ENCODE measurements around the gene AGAP1. TPM values are rescaled to one million over a fixed set of nuclear protein-coding genes. Genes with fewer than 3 reads are reported as not detected.
"Not testable (repeated sequence)": the region's sequence is repeated elsewhere in the genome, so short reads cannot be mapped to it uniquely, and the experiment has no call there.

The AGAP1 gene
- total RNA-seq, 1 donor from 2014 or later, result 20.4 TPM

GRCh38 chr2:236061899-236062298, 568.1 kb downstream of the AGAP1 start:
- Mint-ChIP-seq H3K4me3 (no peak overlapping the region), H3K27ac (no peak overlapping the region), H3K4me1 (peaks cover 26% of the 10 kb centered on the region), H3K27me3 (ENCODE audit: insufficient read depth, low read depth) (peaks cover 10% of the 10 kb centered on the region), H3K36me3 (peaks cover 28% of the 10 kb centered on the region), H3K9me3 (peaks cover 15% of the 10 kb centered on the region)
- Histone ChIP-seq H3F3A (ENCODE audit: low read depth) (no peaks in the 10 kb centered on the region), H3K9me3 (ENCODE audit: low read depth) (peaks cover 8% of the 10 kb centered on the region), H3K79me2 (ENCODE audit: low read depth) (no peaks in the 10 kb centered on the region), H3K36me3 (no peaks in the 10 kb centered on the region), H2AFZ (replicated peaks) (no peak overlapping the region), H3K9ac (no peak overlapping the region), H3K27me3 (no peaks in the 10 kb centered on the region), H3K27ac (no peak overlapping the region), H3K4me3 (no peak overlapping the region), H4K20me1 (ENCODE audit: low read depth) (no peaks in the 10 kb centered on the region), H3K4me2 (no peak overlapping the region), H3K4me1 (peaks cover 7% of the 10 kb centered on the region)
- TF ChIP-seq CTCF (IDR thresholded peaks at IDR 0.05) (no peak), EZH2phosphoT487 (IDR thresholded peaks at IDR 0.05) (no peak), EZH2 (IDR thresholded peaks at IDR 0.05) (no peak)
- no peak for DNase-seq (ENCODE audit: low spot score)

GRCh38 chr2:236062806-236063205, 569.0 kb downstream of the AGAP1 start:
- H3K4me2 ChIP-seq; H3K9me3 Mint-ChIP-seq; H3K4me1 ChIP-seq; H3K27me3 Mint-ChIP-seq (ENCODE audit: insufficient read depth, low read depth); H2AFZ ChIP-seq (replicated peaks); DNase-seq (ENCODE audit: low spot score); H3F3A ChIP-seq (ENCODE audit: low read depth); H3K27ac Mint-ChIP-seq; H3K36me3 ChIP-seq; H4K20me1 ChIP-seq (ENCODE audit: low read depth); H3K79me2 ChIP-seq (ENCODE audit: low read depth); H3K27ac ChIP-seq; H3K9me3 ChIP-seq (ENCODE audit: low read depth); H3K9ac ChIP-seq; H3K4me3 Mint-ChIP-seq; H3K4me3 ChIP-seq; H3K27me3 ChIP-seq: not testable (repeated sequence)
- Mint-ChIP-seq H3K36me3 (peaks cover 26% of the 10 kb centered on the region), H3K4me1 (peaks cover 26% of the 10 kb centered on the region)

GRCh38 chr2:236063994-236064393, 570.2 kb downstream of the AGAP1 start:
- no peaks in the 10 kb centered on the region for H4K20me1 ChIP-seq (ENCODE audit: low read depth)
- no peak overlapping the region for H3K4me2 ChIP-seq
- DNase-seq (ENCODE audit: low spot score), result no peak
- H3F3A ChIP-seq (ENCODE audit: low read depth), result no peaks in the 10 kb centered on the region
- H2AFZ ChIP-seq (replicated peaks), result no peak overlapping the region
- peaks cover 7% of the 10 kb centered on the region for H3K4me1 ChIP-seq
- peaks cover 5% of the 10 kb centered on the region for H3K27me3 Mint-ChIP-seq (ENCODE audit: insufficient read depth, low read depth)
- no peaks in the 10 kb centered on the region for H3K36me3 ChIP-seq
- H3K9me3 Mint-ChIP-seq, result no peaks in the 10 kb centered on the region
- H3K9ac ChIP-seq, result no peak overlapping the region
- H3K4me3 Mint-ChIP-seq, result no peak overlapping the region
- no peak for TF ChIP-seq EZH2phosphoT487 (IDR thresholded peaks at IDR 0.05)
- TF ChIP-seq EZH2 (IDR thresholded peaks at IDR 0.05), result no peak
- no peak for TF ChIP-seq CTCF (IDR thresholded peaks at IDR 0.05)
- no peak overlapping the region for H3K27ac ChIP-seq
- no peaks in the 10 kb centered on the region for H3K79me2 ChIP-seq (ENCODE audit: low read depth)
- peaks cover 26% of the 10 kb centered on the region for H3K4me1 Mint-ChIP-seq
- peaks cover 21% of the 10 kb centered on the region for H3K36me3 Mint-ChIP-seq
- H3K9me3 ChIP-seq (ENCODE audit: low read depth), result no peaks in the 10 kb centered on the region
- no peak overlapping the region for H3K4me3 ChIP-seq
- no peak overlapping the region for H3K27ac Mint-ChIP-seq
- no peaks in the 10 kb centered on the region for H3K27me3 ChIP-seq

- Mint-ChIP-seq H3K4me3 (no peak overlapping the region), H3K27me3 (ENCODE audit: insufficient read depth, low read depth) (peaks cover 5% of the 10 kb centered on the region), H3K36me3 (peaks cover 24% of the 10 kb centered on the region), H3K9me3 (no peaks in the 10 kb centered on the region), H3K27ac (no peak overlapping the region), H3K4me1 (peaks cover 32% of the 10 kb centered on the region)
- Histone ChIP-seq H3K4me3 (no peak overlapping the region), H3K27ac (no peak overlapping the region), H3K9me3 (ENCODE audit: low read depth) (no peaks in the 10 kb centered on the region), H3K4me2 (no peak overlapping the region), H3K4me1 (peaks cover 7% of the 10 kb centered on the region), H3K79me2 (ENCODE audit: low read depth) (no peaks in the 10 kb centered on the region), H4K20me1 (ENCODE audit: low read depth) (no peaks in the 10 kb centered on the region), H2AFZ (replicated peaks) (no peak overlapping the region), H3K27me3 (no peaks in the 10 kb centered on the region), H3K9ac (no peak overlapping the region), H3K36me3 (no peaks in the 10 kb centered on the region), H3F3A (ENCODE audit: low read depth) (no peaks in the 10 kb centered on the region)
- TF ChIP-seq EZH2 (IDR thresholded peaks at IDR 0.05) (no peak), CTCF (IDR thresholded peaks at IDR 0.05) (no peak), EZH2phosphoT487 (IDR thresholded peaks at IDR 0.05) (no peak)
- DNase-seq (ENCODE audit: low spot score), result no peak
Observed at GRCh38 chr2:236065314-236066160, 571.7 kb downstream of the AGAP1 start.

All from neural progenitor cell (in vitro differentiated cells).